Activated naive CD4-positive, alpha-beta T cell treated with anti-CD3 and anti-CD28 coated beads, Interleukin-2, amount 10 ng/mL, durations not matched to agents 5 hours and 36 hours (primary cell): ENCODE data around the gene PLAC9. TPM values are rescaled to one million over a fixed set of nuclear protein-coding genes. Genes with fewer than 3 reads are reported as not detected.

Source experiments
- total RNA-seq, 2 experiments: library from RNA; stranded (reverse); gene quantifications; one replicate each; pipeline ENCODE4 v1.2.3, GENCODE V29; 2021

Gene PLAC9
- total RNA-seq: not detected

GRCh38 chr10:80132299-80133139 lies at the start of gene PLAC9:
Gene PLAC9 (plus strand): TSS chr10:80132730. CDS start chr10:80132763, 33 bp downstream.

Other genes starting within 250 kb of the PLAC9 start
- not detected for gene SFTPD, start 183.6 kb upstream of the PLAC9 start, total RNA-seq
- gene TMEM254, start 54.1 kb upstream of the PLAC9 start, total RNA-seq: 10 to 100 TPM; 16.2 to 18.7 TPM
- 100 to 1,000 TPM; 281 to 289 TPM for gene ANXA11, start 72.8 kb downstream of the PLAC9 start, total RNA-seq
- not detected for gene MAT1A, start 156.9 kb downstream of the PLAC9 start, total RNA-seq
- gene DYDC1, start 224.0 kb downstream of the PLAC9 start, total RNA-seq: not detected
- gene DYDC2, start 224.1 kb downstream of the PLAC9 start, total RNA-seq: not detected